Stimulated activated naive CD4-positive, alpha-beta T cell treated with Interleukin-2 at 50 U/mL for 16 hours (primary cell): ENCODE data around the gene VASP.

Source experiments
- DNase-seq: peaks from one replicate; lab custom pipeline; 2025; lab: John Stamatoyannopoulos, UW

The VASP gene

GRCh38 chr19:45473682-45474605 lies 33.3 kb upstream of the VASP start:
- DNase-seq, result no peak

GRCh38 chr19:45474606-45475521 lies 32.4 kb upstream of the VASP start:
- no peak for DNase-seq

- no peak for DNase-seq
These were observed 31.6 kb upstream of the VASP start for GRCh38 chr19:45475537-45476291.

- DNase-seq, result no peak
These were observed 31.0 kb upstream of the VASP start for GRCh38 chr19:45476304-45476703.

GRCh38 chr19:45477186-45477585 lies 30.1 kb upstream of the VASP start:
- DNase-seq, result no peak

GRCh38 chr19:45477713-45478453 lies 29.4 kb upstream of the VASP start:
- peak; percentile 45 for DNase-seq

GRCh38 chr19:45478454-45479238 lies 28.6 kb upstream of the VASP start:
- peak; percentile 86 for DNase-seq

GRCh38 chr19:45483033-45483432 lies 24.2 kb upstream of the VASP start:
- DNase-seq, result no peak

- no peak for DNase-seq
These were observed 22.9 kb upstream of the VASP start for GRCh38 chr19:45484273-45484945.

GRCh38 chr19:45485305-45486077 lies 21.8 kb upstream of the VASP start:
- DNase-seq, result peak; percentile 93

GRCh38 chr19:45488708-45489107 lies 18.6 kb upstream of the VASP start:
- no peak for DNase-seq

- no peak for DNase-seq
These were observed 17.9 kb upstream of the VASP start for GRCh38 chr19:45489216-45489855.

- DNase-seq, result no peak
These were observed 15.1 kb upstream of the VASP start for GRCh38 chr19:45492137-45492626.

- no peak for DNase-seq
These were observed 14.4 kb upstream of the VASP start for GRCh38 chr19:45492627-45493470.

GRCh38 chr19:45494261-45494916 lies 12.9 kb upstream of the VASP start:
- DNase-seq, result no peak

- no peak for DNase-seq
These were observed 12.1 kb upstream of the VASP start for GRCh38 chr19:45495178-45495577.

GRCh38 chr19:45496349-45496953 lies 10.8 kb upstream of the VASP start:
- DNase-seq, result peak; percentile 31
